HEK293 (cell line): Measurements from ENCODE around the gene PICALM.

Experiments used
- CTCF ChIA-PET: fragments of 350-600 bp; formaldehyde crosslinking; extraction: SDS; loops from one replicate; lab custom pipeline; 2021; ENCODE audit warnings: antibody characterized with exemption; lab: Yijun Ruan, JAX
- POLR2A ChIA-PET: fragments of 300-600 bp; formaldehyde crosslinking; extraction: SDS; loops from one replicate; lab custom pipeline; 2020; ENCODE audit warnings: antibody characterized with exemption, inconsistent platforms; lab: Yijun Ruan, JAX
- H3K27ac ChIP-seq: fragments of 200-500 bp; sonication (Bioruptor generic); 2 replicates; pipeline ENCODE4 v1.5.1; 2014; ENCODE audit warnings: low read depth, low read length, control low read depth, inconsistent platforms; ENCODE audit errors: extremely low read depth
- H3K36me3 ChIP-seq, 2 experiments: fragments of 200-500 bp in 1 of 2; sonication (Bioruptor generic) in 1 of 2; 1 replicate in 1 of 2; 2 replicates in 1 of 2; pipeline ENCODE4 v1.5.1; 2014 to 2017; ENCODE audit warnings: inconsistent platforms in 2 of 2, low read length in 2 of 2; ENCODE audit not compliant: control insufficient read depth in 2 of 2, insufficient read depth in 1 of 2
- H3K4me1 ChIP-seq: fragments of 200-500 bp; sonication (Bioruptor generic); 2 replicates; pipeline ENCODE4 v1.5.1; 2014; ENCODE audit warnings: mild to moderate bottlenecking, low read length, inconsistent platforms; ENCODE audit not compliant: control insufficient read depth, insufficient read depth
- H3K4me3 ChIP-seq: 2 replicates; pipeline ENCODE4 v1.5.1; 2011; ENCODE audit warnings: low read depth, mild to moderate bottlenecking, control low read depth, low read length, moderate library complexity
- H3K9me3 ChIP-seq: fragments of 200-500 bp; sonication (Bioruptor generic); 2 replicates; pipeline ENCODE4 v1.5.1; 2014; ENCODE audit warnings: low read depth, low read length, inconsistent platforms; ENCODE audit not compliant: control insufficient read depth, insufficient read depth
- BCL11A ChIP-seq: fragments of 450-650 bp; formaldehyde crosslinking; IDR thresholded peaks from 2 replicates; pipeline ENCODE4 v1.5.1; 2016; ENCODE audit warnings: low read depth, missing biosample characterization, missing genetic modification characterization
- HIC1 ChIP-seq: fragments of 450-650 bp; formaldehyde crosslinking; IDR thresholded peaks from 2 replicates; pipeline ENCODE4 v1.5.1; 2016; ENCODE audit warnings: missing biosample characterization, missing genetic modification characterization
- HOXD13 ChIP-seq: sonication (generic); formaldehyde crosslinking; IDR thresholded peaks from 2 replicates; pipeline ENCODE4 v1.8.0; 2022; ENCODE audit warnings: missing genetic modification reagents, borderline replicate concordance
- MEIS1 ChIP-seq: sonication (generic); formaldehyde crosslinking; IDR thresholded peaks from 2 replicates; pipeline ENCODE4 v1.8.1; 2022; ENCODE audit warnings: missing genetic modification reagents, mild to moderate bottlenecking, borderline replicate concordance
- OVOL3 ChIP-seq: fragments of 450-650 bp; formaldehyde crosslinking; IDR thresholded peaks from 2 replicates; pipeline ENCODE4 v1.5.1; 2016; ENCODE audit warnings: missing biosample characterization, missing genetic modification characterization
- REPIN1 ChIP-seq: fragments of 450-650 bp; formaldehyde crosslinking; IDR thresholded peaks from 2 replicates; pipeline ENCODE4 v1.5.1; 2017; ENCODE audit warnings: missing biosample characterization, missing genetic modification characterization, low read depth
- YY2 ChIP-seq: fragments of 450-650 bp; formaldehyde crosslinking; IDR thresholded peaks from 2 replicates; pipeline ENCODE4 v1.5.1; 2016; ENCODE audit warnings: missing biosample characterization, missing genetic modification characterization
- ZBTB1 ChIP-seq: fragments of 450-650 bp; formaldehyde crosslinking; IDR thresholded peaks from 2 replicates; pipeline ENCODE4 v1.5.1; 2016; ENCODE audit warnings: missing biosample characterization, missing genetic modification characterization
- ZEB2 ChIP-seq: fragments of 450-650 bp; formaldehyde crosslinking; IDR thresholded peaks from 2 replicates; pipeline ENCODE4 v1.5.1; 2016; ENCODE audit warnings: missing biosample characterization, missing genetic modification characterization
- ZFP3 ChIP-seq: fragments of 450-650 bp; formaldehyde crosslinking; IDR thresholded peaks from 2 replicates; pipeline ENCODE4 v1.5.1; 2016; ENCODE audit warnings: low read depth, missing biosample characterization, missing genetic modification characterization
- ZNF138 ChIP-seq: fragments of 450-650 bp; formaldehyde crosslinking; IDR thresholded peaks from 2 replicates; pipeline ENCODE4 v1.5.1; 2016; ENCODE audit warnings: missing biosample characterization, missing genetic modification characterization, borderline replicate concordance
- ZNF157 ChIP-seq: fragments of 450-650 bp; formaldehyde crosslinking; IDR thresholded peaks from 2 replicates; pipeline ENCODE4 v1.5.1; 2016; ENCODE audit warnings: missing biosample characterization, missing genetic modification characterization
- ZNF169 ChIP-seq: fragments of 450-650 bp; formaldehyde crosslinking; IDR thresholded peaks from 2 replicates; pipeline ENCODE4 v1.5.1; 2016; ENCODE audit warnings: missing biosample characterization, missing genetic modification characterization
- ZNF211 ChIP-seq: fragments of 450-650 bp; formaldehyde crosslinking; IDR thresholded peaks from 2 replicates; pipeline ENCODE4 v1.5.1; 2016; ENCODE audit warnings: low read depth, missing biosample characterization, missing genetic modification characterization
- ZNF23 ChIP-seq: fragments of 450-650 bp; formaldehyde crosslinking; IDR thresholded peaks from 2 replicates; pipeline ENCODE4 v1.5.1; 2016; ENCODE audit warnings: missing biosample characterization, missing genetic modification characterization, borderline replicate concordance
- ZNF26 ChIP-seq: fragments of 450-650 bp; formaldehyde crosslinking; IDR thresholded peaks from 2 replicates; pipeline ENCODE4 v1.5.1; 2016; ENCODE audit warnings: missing biosample characterization, missing genetic modification characterization
- ZNF311 ChIP-seq: fragments of 450-650 bp; formaldehyde crosslinking; IDR thresholded peaks from 2 replicates; pipeline ENCODE4 v1.5.1; 2017; ENCODE audit warnings: missing biosample characterization, missing genetic modification characterization, borderline replicate concordance
- ZNF37A ChIP-seq: fragments of 450-650 bp; IDR thresholded peaks from 2 replicates; pipeline ENCODE4 v1.5.1; 2018; ENCODE audit warnings: missing biosample characterization, missing genetic modification characterization
- ZNF391 ChIP-seq: fragments of 450-650 bp; formaldehyde crosslinking; IDR thresholded peaks from 2 replicates; pipeline ENCODE4 v1.5.1; 2016; ENCODE audit warnings: low read depth, missing biosample characterization, missing genetic modification characterization, borderline replicate concordance
- ZNF423 ChIP-seq: fragments of 450-650 bp; formaldehyde crosslinking; IDR thresholded peaks from 2 replicates; pipeline ENCODE4 v1.5.1; 2016; ENCODE audit warnings: missing biosample characterization, missing genetic modification characterization
- ZNF473 ChIP-seq: fragments of 450-650 bp; formaldehyde crosslinking; IDR thresholded peaks from 2 replicates; pipeline ENCODE4 v1.5.1; 2017; ENCODE audit warnings: missing biosample characterization, missing genetic modification characterization
- ZNF514 ChIP-seq: fragments of 450-650 bp; formaldehyde crosslinking; IDR thresholded peaks from 2 replicates; pipeline ENCODE4 v1.5.1; 2016; ENCODE audit warnings: missing biosample characterization, missing genetic modification characterization
- ZNF521 ChIP-seq: fragments of 450-650 bp; formaldehyde crosslinking; IDR thresholded peaks from 2 replicates; pipeline ENCODE4 v1.5.1; 2017; ENCODE audit warnings: missing biosample characterization, mild to moderate bottlenecking, missing genetic modification characterization
- ZNF548 ChIP-seq: fragments of 450-650 bp; formaldehyde crosslinking; IDR thresholded peaks from 2 replicates; pipeline ENCODE4 v1.5.1; 2016; ENCODE audit warnings: missing biosample characterization, missing genetic modification characterization
- ZNF558 ChIP-seq: fragments of 450-650 bp; formaldehyde crosslinking; IDR thresholded peaks from 2 replicates; pipeline ENCODE4 v1.5.1; 2016; ENCODE audit warnings: missing biosample characterization, missing genetic modification characterization
- ZNF561 ChIP-seq: fragments of 450-650 bp; IDR thresholded peaks from 2 replicates; pipeline ENCODE4 v1.5.1; 2018; ENCODE audit warnings: missing biosample characterization, missing genetic modification characterization, borderline replicate concordance
- ZNF600 ChIP-seq: fragments of 450-650 bp; formaldehyde crosslinking; IDR thresholded peaks from 2 replicates; pipeline ENCODE4 v1.5.1; 2016; ENCODE audit warnings: missing biosample characterization, missing genetic modification characterization
- ZNF670 ChIP-seq: fragments of 450-650 bp; formaldehyde crosslinking; IDR thresholded peaks from 2 replicates; pipeline ENCODE4 v1.5.1; 2016; ENCODE audit warnings: missing biosample characterization, missing genetic modification characterization, low read depth
- ZNF768 ChIP-seq: fragments of 450-650 bp; formaldehyde crosslinking; IDR thresholded peaks from 2 replicates; pipeline ENCODE4 v1.5.1; 2018; ENCODE audit warnings: missing biosample characterization, mild to moderate bottlenecking, missing genetic modification characterization
- ZNF776 ChIP-seq: fragments of 450-650 bp; formaldehyde crosslinking; IDR thresholded peaks from 2 replicates; pipeline ENCODE4 v1.5.0; 2017; ENCODE audit warnings: missing biosample characterization, missing genetic modification characterization, borderline replicate concordance
- ZNF837 ChIP-seq: fragments of 450-650 bp; formaldehyde crosslinking; IDR thresholded peaks from 2 replicates; pipeline ENCODE4 v1.5.1; 2016; ENCODE audit warnings: missing biosample characterization, missing genetic modification characterization

Gene PICALM

GRCh38 chr11:85974122-85974521 is 94.8 kb downstream of the PICALM start:
- Histone ChIP-seq H3K36me3 (peaks cover 0 to 58% of the 10 kb centered on the region in 2 experiments; a peak in 2 of 3 replicates), H3K27ac (no peak overlapping the region), H3K4me3 (no peak overlapping the region), H3K4me1 (no peaks in the 10 kb centered on the region), H3K9me3 (no peaks in the 10 kb centered on the region)
- POLR2A ChIA-PET = no interaction called here
- CTCF ChIA-PET = interaction anchor here (0.6 to 0.7 kb wide), 3 partner anchors 31 to 93 kb away, joined by 3 to 5 read pairs (median 3); no protein-coding TSS in a partner anchor
- TF ChIP-seq ZFP3 (tag by site-specific recombination) (no peak), OVOL3 (tag by site-specific recombination) (no peak), ZNF211 (no peak), ZNF670 (tag by site-specific recombination) (no peak), ZNF561 (no peak), ZNF169 (tag by site-specific recombination) (no peak), ZNF138 (tag by site-specific recombination) (no peak), ZBTB1 (tag by site-specific recombination) (no peak), ZNF423 (tag by site-specific recombination) (no peak), ZNF768 (tag by site-specific recombination) (no peak), ZNF514 (tag by site-specific recombination) (no peak)
- TF ChIP-seq, all 188 proteins: peak for 0

GRCh38 chr11:85970593-85970992 is 98.3 kb downstream of the PICALM start:
- TF ChIP-seq ZNF837 = no peak
- TF ChIP-seq ZNF311 (tag by site-specific recombination) = no peak
- TF ChIP-seq ZNF23 (tag by site-specific recombination) = no peak
- TF ChIP-seq ZNF558 (tag by site-specific recombination) = no peak
- no peak for TF ChIP-seq BCL11A (tag by site-specific recombination)
- no peak for TF ChIP-seq ZNF157
- Histone ChIP-seq H3K36me3 (peaks cover 0 to 56% of the 10 kb centered on the region in 2 experiments; a peak in 2 of 3 replicates), H3K9me3 (no peaks in the 10 kb centered on the region), H3K4me3 (no peak overlapping the region), H3K27ac (no peak overlapping the region), H3K4me1 (no peaks in the 10 kb centered on the region)
- ChIA-PET CTCF (interaction anchor here (0.9 kb wide), 1 partner anchor 72 kb away, joined by 3 read pairs; no protein-coding TSS in a partner anchor), POLR2A (no interaction called here)

DNA sequence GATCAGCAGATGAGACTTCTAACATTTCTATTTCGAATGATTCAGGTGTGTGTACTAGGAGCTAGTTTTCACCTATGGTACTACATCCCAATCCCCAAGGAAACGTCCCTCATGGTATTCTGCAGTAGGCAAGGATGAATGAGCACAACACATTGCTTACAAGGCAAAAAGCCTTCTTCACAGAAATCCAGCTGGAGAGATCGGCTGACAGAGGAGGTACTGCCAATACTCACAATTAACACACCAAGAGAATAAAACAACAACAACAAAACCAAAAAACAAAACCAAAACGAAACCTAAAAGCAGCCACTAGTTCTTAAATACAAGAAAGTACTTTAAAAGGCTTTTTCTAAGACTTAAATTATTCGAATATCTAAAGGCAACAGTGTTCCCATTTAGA is 101.4 kb downstream of the PICALM start:
- 0 out of 2 replicates have a peak, but pooled peaks cover under 1% of the 10 kb centered on the region for H3K4me1 ChIP-seq
- no peak overlapping the region for H3K4me3 ChIP-seq
- ChIA-PET POLR2A (no interaction called here), CTCF (no interaction called here)
- no peak overlapping the region for H3K27ac ChIP-seq
- peaks cover 0 to 43% of the 10 kb centered on the region in 2 experiments; a peak in 2 of 3 replicates for H3K36me3 ChIP-seq
- no peaks in the 10 kb centered on the region for H3K9me3 ChIP-seq
- TF ChIP-seq MEIS1 (CRISPR knock-in tag) (no peak), HIC1 (tag by site-specific recombination) (no peak), ZNF23 (tag by site-specific recombination) (no peak), ZNF521 (tag by site-specific recombination) (no peak), ZNF37A (tag by site-specific recombination) (no peak), ZNF776 (tag by site-specific recombination) (no peak), ZNF548 (tag by site-specific recombination) (no peak), ZEB2 (tag by site-specific recombination) (no peak), ZNF600 (no peak), HOXD13 (no peak), ZNF473 (tag by site-specific recombination) (no peak), REPIN1 (tag by site-specific recombination) (no peak), ZNF26 (tag by site-specific recombination) (no peak), ZNF391 (tag by site-specific recombination) (no peak), YY2 (tag by site-specific recombination) (no peak)
